ENCODE data around the gene APBA1.

DNA sequence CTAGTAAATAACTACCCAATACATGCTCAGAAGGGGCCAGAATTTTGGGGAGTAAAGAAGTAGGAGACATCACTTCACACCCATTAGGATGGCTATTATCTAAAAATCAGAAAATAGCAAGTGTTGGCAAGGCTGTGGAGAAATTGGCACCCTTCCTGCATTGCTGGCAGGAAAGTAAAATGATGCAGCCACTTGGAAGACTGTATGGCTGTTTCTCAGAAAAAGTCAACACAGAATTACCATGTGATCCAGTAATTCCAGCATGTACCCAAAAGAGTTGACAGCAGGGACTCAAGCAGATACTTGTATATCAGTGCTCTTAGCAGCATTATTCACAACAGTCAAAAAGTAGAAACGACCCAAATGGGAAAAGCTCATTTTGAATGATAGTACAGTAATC, 107.6 kb downstream of the APBA1 start:
- no peak for TF ChIP-seq CTCF (IDR thresholded peaks at IDR 0.05; ENCODE audit: insufficient read depth, low read length, poor library complexity, severe bottlenecking)
- no peak for TF ChIP-seq EZH2phosphoT487 (conservative IDR thresholded peaks at IDR 0.05; ENCODE audit: low read length)

All from SU-DHL-6 (cell line).